MM.1S (cell line): Measurements from ENCODE around the gene KCNT1.

Source experiments
- DNase-seq: peaks from one replicate; pipeline ENCODE4 v3.0.0-alpha.2; 2015
- H2AFZ ChIP-seq: fragments of 300-600 bp; sonication (generic); 2 replicates; pipeline ENCODE4 v1.6.0; 2016; ENCODE audit warnings: antibody characterized with exemption, low read length
- H3F3A ChIP-seq: fragments of 300-600 bp; sonication (generic); 2 replicates; pipeline ENCODE4 v1.6.1; 2016; ENCODE audit warnings: mild to moderate bottlenecking, antibody characterized with exemption, low read length, moderate library complexity, mixed read lengths; ENCODE audit not compliant: insufficient read depth
- H3K27ac ChIP-seq: fragments of 300-600 bp; sonication (generic); 2 replicates; pipeline ENCODE4 v1.5.1; 2016; ENCODE audit warnings: mild to moderate bottlenecking, low read length
- H3K27me3 ChIP-seq: fragments of 300-600 bp; sonication (generic); replicated peaks from 2 replicates; pipeline ENCODE4 v1.6.0; 2016; ENCODE audit warnings: low read length; ENCODE audit not compliant: insufficient read depth
- H3K36me3 ChIP-seq: fragments of 300-600 bp; sonication (generic); replicated peaks from 2 replicates; pipeline ENCODE4 v1.6.1; 2016; ENCODE audit warnings: mild to moderate bottlenecking, low read length, mixed read lengths; ENCODE audit not compliant: insufficient read depth
- H3K4me1 ChIP-seq: fragments of 300-600 bp; sonication (generic); 2 replicates; pipeline ENCODE4 v1.6.1; 2016; ENCODE audit warnings: low read length, mixed read lengths
- H3K4me2 ChIP-seq: fragments of 300-600 bp; sonication (generic); 2 replicates; pipeline ENCODE4 v1.6.0; 2016; ENCODE audit warnings: low read depth, low read length
- H3K4me3 ChIP-seq: fragments of 300-600 bp; sonication (generic); 2 replicates; pipeline ENCODE4 v1.5.1; 2016; ENCODE audit warnings: low read length, mixed read lengths
- H3K79me2 ChIP-seq: fragments of 300-600 bp; sonication (generic); 2 replicates; pipeline ENCODE4 v1.6.1; 2016; ENCODE audit warnings: mixed run types, low read length, mixed read lengths
- H3K9ac ChIP-seq: fragments of 300-600 bp; sonication (generic); 2 replicates; pipeline ENCODE4 v1.6.1; 2016; ENCODE audit warnings: low read length, mixed read lengths
- H3K9me2 ChIP-seq: fragments of 300-600 bp; sonication (generic); replicated peaks from 2 replicates; pipeline ENCODE4 v1.6.1; 2016; ENCODE audit warnings: mild to moderate bottlenecking, low read length, mixed read lengths; ENCODE audit not compliant: insufficient read depth
- H3K9me3 ChIP-seq: fragments of 300-600 bp; sonication (generic); replicated peaks from 2 replicates; pipeline ENCODE4 v1.6.1; 2016; ENCODE audit warnings: mild to moderate bottlenecking, low read length, mixed read lengths; ENCODE audit not compliant: insufficient read depth
- H4K20me1 ChIP-seq: fragments of 300-600 bp; sonication (generic); 2 replicates; pipeline ENCODE4 v1.6.1; 2016; ENCODE audit warnings: mild to moderate bottlenecking, low read length, moderate library complexity, mixed read lengths; ENCODE audit not compliant: insufficient read depth
- CTCF ChIP-seq: fragments of 300-600 bp; sonication (generic); IDR thresholded peaks from 2 replicates; pipeline ENCODE4 v1.5.1; 2016; ENCODE audit warnings: antibody characterized with exemption, low read length, mixed read lengths
- EZH2 ChIP-seq: fragments of 300-600 bp; sonication (generic); optimal IDR thresholded peaks from 2 replicates; pipeline ENCODE3; 2017; ENCODE audit warnings: low read depth, mild to moderate bottlenecking, antibody characterized with exemption, low read length, mixed read lengths
- EZH2phosphoT487 ChIP-seq: fragments of 300-600 bp; sonication (generic); IDR thresholded peaks from 2 replicates; pipeline ENCODE4 v1.6.1; 2018; ENCODE audit warnings: antibody characterized with exemption, low read length

KCNT1 gene

DNA sequence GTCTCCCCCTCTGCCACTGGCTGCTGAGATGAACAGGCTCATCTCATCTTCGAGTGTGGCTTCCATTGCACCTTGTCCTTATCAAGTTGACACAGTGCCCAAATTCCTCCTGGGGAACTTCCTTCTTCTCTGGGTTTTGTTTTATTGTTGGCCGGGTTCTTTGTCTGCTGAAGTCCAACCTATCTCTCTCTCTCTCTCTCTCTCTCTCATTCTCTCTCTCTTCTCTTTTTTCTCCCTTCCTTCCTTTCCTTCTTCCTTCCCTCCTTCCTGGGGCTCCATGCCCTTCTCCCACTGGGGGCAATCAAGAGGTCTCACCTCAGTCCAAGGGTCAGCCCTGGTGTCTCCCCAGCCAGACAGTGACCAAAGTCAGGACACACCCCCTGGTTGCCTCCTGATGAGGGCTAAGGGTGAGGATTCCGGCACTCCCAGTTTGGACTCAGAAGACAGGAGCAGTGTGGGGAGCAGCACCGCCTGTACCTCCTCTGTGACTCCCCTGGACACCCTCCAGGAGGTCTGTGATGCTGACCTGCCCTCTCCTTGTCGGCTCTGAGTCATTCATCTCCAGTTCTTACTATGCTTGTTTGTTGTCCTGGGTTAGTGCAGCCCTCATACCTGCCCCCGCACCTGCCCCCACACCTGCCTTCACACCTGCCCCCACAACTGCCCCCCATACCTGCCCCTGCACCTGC lies 30.7 kb downstream of the KCNT1 start:
- no peak for DNase-seq

GRCh38 chr9:135734616-135735144 lies 32.7 kb downstream of the KCNT1 start:
- Histone ChIP-seq H4K20me1 (no peaks in the 10 kb centered on the region), H3K9me2 (no peaks in the 10 kb centered on the region), H3K79me2 (no peaks in the 10 kb centered on the region), H3F3A (no peaks in the 10 kb centered on the region), H3K36me3 (no peaks in the 10 kb centered on the region), H3K27me3 (peaks cover 79% of the 10 kb centered on the region), H3K4me1 (no peaks in the 10 kb centered on the region), H3K4me3 (no peak overlapping the region), H2AFZ (no peak overlapping the region), H3K9ac (no peak overlapping the region), H3K9me3 (no peaks in the 10 kb centered on the region), H3K4me2 (no peak overlapping the region), H3K27ac (no peak overlapping the region)
- no peak for DNase-seq
- TF ChIP-seq EZH2, result no peak
- no peak for TF ChIP-seq EZH2phosphoT487
- TF ChIP-seq CTCF, result no peak

More for the DNA sequence above, 30.7 kb downstream of the KCNT1 start:
- no peaks in the 10 kb centered on the region for H4K20me1 ChIP-seq
- H3K9ac ChIP-seq, result no peak overlapping the region
- no peaks in the 10 kb centered on the region for H3F3A ChIP-seq
- H2AFZ ChIP-seq, result no peak overlapping the region
- no peaks in the 10 kb centered on the region for H3K36me3 ChIP-seq
- H3K79me2 ChIP-seq, result no peaks in the 10 kb centered on the region
- no peak overlapping the region for H3K27ac ChIP-seq
- H3K9me3 ChIP-seq, result no peaks in the 10 kb centered on the region
- H3K4me2 ChIP-seq, result no peak overlapping the region
- H3K4me1 ChIP-seq, result no peaks in the 10 kb centered on the region
- peaks cover 82% of the 10 kb centered on the region for H3K27me3 ChIP-seq
- H3K4me3 ChIP-seq, result no peak overlapping the region
- H3K9me2 ChIP-seq, result no peaks in the 10 kb centered on the region
- TF ChIP-seq EZH2, result no peak
- no peak for TF ChIP-seq EZH2phosphoT487
- no peak for TF ChIP-seq CTCF

- Histone ChIP-seq H4K20me1 (no peaks in the 10 kb centered on the region), H3K36me3 (no peaks in the 10 kb centered on the region), H3K27me3 (peaks cover 78% of the 10 kb centered on the region), H3K9ac (no peak overlapping the region), H3K9me3 (no peaks in the 10 kb centered on the region), H3F3A (no peaks in the 10 kb centered on the region), H3K27ac (no peak overlapping the region), H3K4me2 (no peak overlapping the region), H2AFZ (no peak overlapping the region), H3K79me2 (no peaks in the 10 kb centered on the region), H3K4me1 (no peaks in the 10 kb centered on the region), H3K4me3 (no peak overlapping the region), H3K9me2 (no peaks in the 10 kb centered on the region)
- TF ChIP-seq CTCF (no peak), EZH2phosphoT487 (no peak), EZH2 (no peak)
- no peak for DNase-seq
Observed at GRCh38 chr9:135736272-135736978, 34.4 kb downstream of the KCNT1 start.
